ELF-1 (cell line): ENCODE measurements around the gene PPP4R2.
"Not testable (repeated sequence)": the region's sequence is repeated elsewhere in the genome, so short reads cannot be mapped to it uniquely, and the experiment has no call there.

Experiments
- DNase-seq: peaks from one replicate; pipeline ENCODE4 v3.0.0-alpha.2; 2016; ENCODE audit warnings: low read depth, low spot score

Gene PPP4R2

GRCh38 chr3:73026111-73026759 lies 29.6 kb downstream of the PPP4R2 start:
- DNase-seq: no peak

GRCh38 chr3:73026760-73027113 lies 30.1 kb downstream of the PPP4R2 start:
- DNase-seq: no peak

GRCh38 chr3:73028803-73029202 lies 32.2 kb downstream of the PPP4R2 start:
- no peak for DNase-seq

- DNase-seq: no peak
Measured at GRCh38 chr3:73029321-73029796, 32.7 kb downstream of the PPP4R2 start.

- no peak for DNase-seq
Measured at GRCh38 chr3:73030073-73030597, 33.5 kb downstream of the PPP4R2 start.

GRCh38 chr3:73031573-73032103 lies 35.0 kb downstream of the PPP4R2 start:
- no peak for DNase-seq

- no peak for DNase-seq
Measured at GRCh38 chr3:73036694-73037591, 40.3 kb downstream of the PPP4R2 start.

GRCh38 chr3:73041537-73041936 lies 44.9 kb downstream of the PPP4R2 start:
- no peak for DNase-seq

GRCh38 chr3:73043414-73043813 lies 46.8 kb downstream of the PPP4R2 start:
- DNase-seq: no peak

- DNase-seq: no peak
Measured at GRCh38 chr3:73045391-73045790, 48.8 kb downstream of the PPP4R2 start.

GRCh38 chr3:73046195-73046594 lies 49.6 kb downstream of the PPP4R2 start:
- no peak for DNase-seq

- no peak for DNase-seq
Measured at GRCh38 chr3:73049319-73049718, 52.7 kb downstream of the PPP4R2 start.

- no peak for DNase-seq
Measured at GRCh38 chr3:73052857-73053256, 56.2 kb downstream of the PPP4R2 start.

GRCh38 chr3:73055583-73055982 lies 59.0 kb downstream of the PPP4R2 start:
- peak; percentile 49 for DNase-seq

- DNase-seq: no peak
Measured at GRCh38 chr3:73056014-73056844, 59.6 kb downstream of the PPP4R2 start.

- DNase-seq: no peak
Measured at GRCh38 chr3:73056845-73057150, 60.2 kb downstream of the PPP4R2 start.

GRCh38 chr3:73060302-73060723 lies 63.7 kb downstream of the PPP4R2 start:
- no peak for DNase-seq

GRCh38 chr3:73061416-73061815 lies 64.8 kb downstream of the PPP4R2 start, which contains the start of gene EBLN2:
Gene EBLN2, plus strand, starts transcription at chr3:73061659. Its CDS starts 423 bp downstream, at chr3:73062082.
- DNase-seq: no peak

- not testable (repeated sequence) for DNase-seq
Measured at GRCh38 chr3:73066243-73066642, 69.6 kb downstream of the PPP4R2 start.

- no peak for DNase-seq
Measured at GRCh38 chr3:73068419-73068818, 71.8 kb downstream of the PPP4R2 start.

GRCh38 chr3:73069187-73069586 lies 72.6 kb downstream of the PPP4R2 start:
- no peak for DNase-seq
